HTR-8/SVneo (cell line): ENCODE results near the gene KIF26A.

Source experiments
- DNase-seq: peaks from one replicate; pipeline ENCODE4 v3.0.0; 2011; ENCODE audit warnings: low spot score, mixed read lengths; ENCODE audit not compliant: insufficient read length
- FAIRE-seq: peaks from 2 replicates; lab custom pipeline; 2011; peaks lifted over from hg19 to GRCh38; lab: Jason Lieb, UNC

The KIF26A gene

DNA sequence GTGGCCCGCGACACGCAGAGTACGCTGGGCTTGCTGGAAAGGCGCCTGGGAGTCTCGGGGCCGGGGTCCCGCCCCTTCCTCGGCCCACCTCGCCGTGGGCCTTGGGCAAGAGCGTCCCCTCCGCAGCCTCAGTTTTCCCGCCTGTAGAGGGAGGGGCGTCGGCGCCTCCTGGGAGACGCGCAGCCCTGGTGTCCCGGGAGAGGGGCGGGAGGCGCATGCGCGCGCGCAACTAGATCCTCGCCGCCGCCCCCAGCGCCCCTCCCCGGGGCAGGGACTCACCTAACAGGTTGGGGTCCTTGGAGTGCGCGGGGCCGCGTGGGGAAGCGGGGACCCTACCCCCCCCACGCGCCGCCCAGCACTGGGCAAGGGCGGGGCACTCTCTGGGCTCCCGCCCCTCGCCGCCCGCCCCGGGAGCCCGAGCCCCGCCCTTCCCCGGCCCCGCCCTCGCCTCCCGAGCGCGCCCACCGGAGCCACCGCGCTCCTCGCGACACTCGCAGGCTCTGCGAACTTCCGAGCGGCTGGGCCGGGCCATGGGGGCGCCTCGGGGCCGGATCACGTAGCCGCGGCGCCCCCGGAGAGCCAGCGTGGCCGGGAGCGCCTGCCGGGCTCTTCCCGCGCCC lies at the start of gene KIF26A:
TSS of gene KIF26A (plus strand) at position 490 of the 620 bp plus-strand sequence. CDS start 136 bp downstream, outside the sequence.
- DNase-seq (peak; percentile 86), FAIRE-seq (no peak)

DNA sequence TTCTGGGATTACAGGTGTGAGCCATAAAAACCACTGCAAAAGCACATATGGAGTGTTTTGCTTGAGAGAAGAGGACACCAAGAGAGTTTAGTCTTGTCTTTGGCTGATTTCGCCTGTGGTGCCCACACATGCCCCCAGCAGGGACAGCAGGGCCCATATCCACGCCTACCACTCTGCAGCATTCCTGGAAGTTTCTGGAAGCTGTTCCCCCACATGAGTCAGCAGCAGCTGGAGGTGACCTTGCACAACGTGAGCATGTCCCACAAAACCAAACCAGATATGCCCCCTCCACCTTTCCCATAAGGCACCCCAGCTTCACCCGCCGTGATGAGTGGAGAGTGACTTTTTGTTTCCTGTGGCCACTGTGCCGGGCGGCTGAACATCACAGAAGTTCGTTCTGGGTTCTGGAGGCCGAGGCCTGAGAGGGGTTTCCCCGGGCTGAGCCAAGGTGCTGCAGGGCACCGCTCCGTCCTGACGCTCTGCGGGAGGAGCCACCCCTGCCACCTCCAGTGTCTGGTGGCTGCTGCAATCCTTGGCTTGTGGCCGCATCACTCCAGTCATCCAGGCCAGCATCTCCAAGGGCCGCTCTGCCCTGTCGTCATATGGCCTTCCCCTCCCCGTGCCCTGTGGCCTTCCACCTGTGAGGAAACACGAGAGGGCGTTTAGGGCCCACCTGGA lies 48.2 kb upstream of the KIF26A start:
- FAIRE-seq (no peak), DNase-seq (no peak)

DNA sequence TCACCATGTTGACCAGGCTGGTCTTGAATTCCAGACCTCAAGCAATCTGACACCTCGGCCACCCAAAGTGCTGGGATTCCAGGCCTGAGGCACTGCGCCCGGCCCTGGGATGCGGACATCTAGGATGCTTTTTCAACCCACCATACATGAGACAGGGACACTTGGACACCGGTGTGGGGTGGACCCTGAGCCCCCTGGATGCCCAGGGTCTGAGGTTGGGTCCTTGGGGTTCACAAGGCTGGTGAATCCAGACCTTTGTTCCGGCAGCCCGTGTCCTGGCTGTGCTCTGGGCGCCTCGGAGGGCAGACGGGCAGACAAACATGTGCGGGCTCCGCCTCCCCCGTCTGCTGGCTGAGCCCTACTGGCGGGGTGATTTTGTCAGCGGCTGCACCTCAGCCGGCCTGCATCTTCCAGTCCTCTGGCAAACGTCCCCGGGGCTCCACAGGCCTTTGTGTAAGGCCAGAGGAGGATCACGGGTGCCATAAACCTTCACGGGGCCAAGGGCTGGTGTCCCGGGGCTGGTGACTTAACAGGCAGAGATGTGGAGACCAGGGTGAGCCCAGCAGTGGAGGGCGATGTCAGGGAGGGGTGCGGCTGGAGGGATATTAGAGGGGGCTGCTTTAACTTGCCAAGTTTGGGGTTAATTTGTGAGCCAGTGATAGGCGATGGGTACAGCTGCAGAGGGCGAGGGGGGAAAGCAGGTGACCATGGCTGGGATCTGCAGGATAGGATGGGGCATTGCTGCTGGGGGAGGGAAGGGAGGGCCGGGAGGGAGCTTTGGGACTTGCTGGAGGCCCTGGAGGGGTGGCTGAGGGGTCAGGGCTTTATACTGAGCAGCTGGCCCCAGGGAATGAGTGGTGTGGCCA lies 47.1 kb upstream of the KIF26A start:
- FAIRE-seq (no peak), DNase-seq (no peak)

DNA sequence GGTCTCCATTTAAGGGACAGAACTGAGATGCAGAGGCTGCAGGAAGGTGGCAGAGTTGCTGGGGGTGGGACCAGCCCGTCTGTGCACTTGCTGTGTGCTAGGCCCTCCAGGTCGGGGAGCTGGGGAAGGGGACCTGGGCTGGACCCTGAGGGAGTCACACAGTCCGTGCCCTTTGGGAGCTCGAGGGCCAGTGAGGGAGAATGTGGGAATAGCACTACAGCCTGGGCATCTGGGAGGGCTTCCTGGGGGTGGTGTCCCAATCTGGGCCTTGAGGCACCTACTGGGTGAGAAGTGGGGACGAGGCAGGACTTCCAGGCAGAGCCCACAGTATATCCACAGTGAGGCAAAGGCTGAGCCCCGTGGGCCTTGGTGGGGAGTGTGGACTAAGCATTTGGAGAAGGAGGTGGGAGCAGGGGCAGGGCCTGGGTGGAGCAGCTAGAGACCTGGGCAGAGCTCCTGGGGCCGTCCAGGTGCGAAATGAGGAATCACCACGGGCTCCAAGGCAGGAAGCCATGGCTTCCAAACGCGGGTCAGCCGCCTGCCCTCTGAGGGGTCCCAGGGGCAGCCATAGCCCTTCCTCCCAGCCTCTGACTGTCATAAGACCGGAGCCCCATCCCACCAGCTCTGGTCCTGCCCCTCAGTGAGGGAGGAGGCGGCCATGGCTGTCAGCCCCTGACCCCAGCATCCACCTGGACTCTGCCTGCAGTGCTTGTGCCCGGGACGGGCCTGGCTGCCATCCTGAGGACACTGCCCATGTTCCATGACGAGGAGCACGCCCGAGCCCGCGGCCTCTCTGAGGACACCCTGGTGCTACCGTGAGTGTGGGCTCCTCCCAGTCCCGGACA lies 46.2 kb upstream of the KIF26A start:
- DNase-seq (no peak), FAIRE-seq (no peak)

DNA sequence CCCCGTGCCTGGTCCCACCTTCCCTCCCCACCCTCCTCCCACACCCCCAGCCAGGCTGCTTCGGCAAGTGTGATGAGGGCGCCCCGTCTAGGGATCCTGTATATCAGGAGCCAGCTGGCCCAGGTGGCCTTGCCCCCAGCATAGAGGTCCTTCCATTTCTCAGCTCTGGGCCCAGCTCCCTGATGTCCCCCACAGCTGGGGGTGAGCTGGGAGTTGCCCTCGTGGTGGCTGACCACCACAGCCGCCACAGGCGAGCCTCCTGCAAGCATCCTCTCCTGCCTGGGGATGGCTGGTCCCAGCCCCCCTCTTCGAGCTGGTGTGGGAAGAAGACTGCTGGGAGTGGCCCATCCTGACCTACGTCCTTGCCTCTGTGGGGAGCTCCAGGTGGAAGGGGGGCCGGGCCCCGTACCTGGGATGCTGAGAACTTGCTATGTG lies 45.4 kb upstream of the KIF26A start:
- FAIRE-seq (no peak), DNase-seq (no peak)

DNA sequence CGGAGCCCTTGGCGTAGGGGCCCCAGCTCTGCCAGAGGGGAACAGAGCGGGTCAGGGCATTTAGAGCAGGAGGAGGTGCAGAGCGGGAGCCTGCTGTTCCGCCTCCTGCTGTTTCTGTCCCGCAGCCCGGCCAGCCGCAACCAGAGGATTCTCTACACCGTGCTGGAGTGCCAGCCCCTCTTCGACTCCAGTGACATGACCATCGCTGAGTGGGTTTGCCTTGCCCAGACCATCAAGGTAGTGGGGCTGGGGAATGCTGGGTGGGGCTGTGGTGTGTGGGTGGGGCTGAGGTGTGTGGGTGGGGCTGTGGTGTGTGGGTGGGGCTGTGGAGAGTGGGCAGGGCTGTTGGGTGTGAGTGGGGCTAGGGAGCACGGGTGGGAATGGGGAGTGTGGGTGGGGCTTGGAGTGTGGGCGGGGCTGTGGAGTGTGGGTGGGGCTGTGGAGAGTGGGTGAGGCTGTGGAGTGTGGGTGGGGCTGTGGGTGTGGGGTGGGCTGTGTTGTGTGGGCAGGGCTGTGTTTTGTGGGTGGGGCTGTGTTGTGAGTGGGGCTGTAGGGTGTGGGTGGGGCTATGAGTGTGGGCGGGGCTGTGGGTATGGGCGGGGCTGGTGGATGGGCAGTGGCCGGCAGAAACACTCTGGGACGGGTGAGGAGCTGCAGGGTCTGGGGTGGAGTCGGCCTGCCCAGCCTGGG lies 44.9 kb upstream of the KIF26A start:
- FAIRE-seq (no peak), DNase-seq (no peak)

DNA sequence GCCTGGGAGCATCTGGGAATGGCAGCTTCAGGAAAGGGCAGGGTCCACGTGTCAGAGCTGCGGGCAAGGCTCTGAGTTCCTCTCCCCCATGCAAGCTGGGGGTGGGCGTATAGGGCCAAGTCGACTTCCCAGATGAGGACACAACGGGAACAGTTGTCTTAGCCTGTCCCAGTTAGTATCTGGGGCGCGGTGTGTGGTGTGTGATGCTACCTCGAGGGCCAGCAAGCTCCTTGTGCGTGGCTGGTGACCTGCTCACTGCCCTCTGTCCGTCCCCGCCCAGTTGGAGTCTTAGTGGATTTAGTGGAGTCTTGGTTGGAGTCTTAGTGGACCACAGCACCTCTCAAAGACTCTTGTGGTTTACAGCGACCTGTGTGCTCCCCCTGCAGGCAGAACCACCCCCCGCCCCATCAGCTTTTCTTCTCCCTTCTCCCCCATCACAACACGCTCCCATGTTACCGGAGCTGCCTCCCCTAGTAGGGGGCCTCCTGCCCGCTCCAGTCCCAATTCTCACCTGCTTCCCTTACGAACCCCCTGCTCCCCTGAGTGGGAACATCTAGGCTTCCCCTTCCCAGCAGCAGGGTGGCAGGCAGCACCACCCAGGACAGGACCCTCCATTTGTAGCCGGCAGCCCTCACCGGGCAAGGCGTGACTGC lies 44.2 kb upstream of the KIF26A start:
- no peak for FAIRE-seq
- no peak for DNase-seq

DNA sequence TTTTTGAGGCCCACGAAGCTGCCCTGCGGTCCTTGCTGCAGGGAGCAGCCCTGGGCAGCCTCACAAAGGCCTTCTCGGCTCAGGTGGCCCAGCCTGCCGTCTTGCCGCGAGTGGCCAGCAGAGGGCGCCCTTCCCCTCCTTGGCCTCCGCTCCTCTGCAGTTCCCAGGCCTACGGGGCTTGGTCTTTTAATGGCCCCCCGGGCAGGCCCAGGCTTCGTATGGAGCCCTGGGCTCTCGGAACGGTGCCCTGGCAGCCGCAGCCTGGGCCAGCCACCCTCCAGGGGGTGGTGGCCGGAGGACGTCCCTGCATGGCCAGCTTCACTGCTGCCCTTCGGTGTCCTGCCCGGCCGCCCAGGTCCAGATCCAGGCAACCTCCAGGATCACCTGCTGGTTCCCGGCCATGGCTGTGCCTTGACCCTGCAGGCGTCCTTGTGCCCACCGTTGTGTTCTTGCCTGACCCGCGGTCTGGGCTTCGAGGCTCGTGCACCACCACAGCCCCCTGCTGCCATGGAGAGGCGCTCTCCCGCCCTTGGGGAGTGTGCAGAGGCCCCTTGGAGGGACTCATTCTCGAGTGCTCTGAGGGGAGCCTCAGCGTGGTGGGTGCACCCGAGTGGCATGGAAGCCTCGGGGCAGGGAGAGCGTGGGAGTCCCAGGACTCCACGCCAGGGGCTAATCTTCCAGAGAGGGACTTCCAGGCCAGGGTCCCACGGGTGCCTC lies 43.5 kb upstream of the KIF26A start:
- DNase-seq: peak; percentile 72
- FAIRE-seq: peak; percentile 38

DNA sequence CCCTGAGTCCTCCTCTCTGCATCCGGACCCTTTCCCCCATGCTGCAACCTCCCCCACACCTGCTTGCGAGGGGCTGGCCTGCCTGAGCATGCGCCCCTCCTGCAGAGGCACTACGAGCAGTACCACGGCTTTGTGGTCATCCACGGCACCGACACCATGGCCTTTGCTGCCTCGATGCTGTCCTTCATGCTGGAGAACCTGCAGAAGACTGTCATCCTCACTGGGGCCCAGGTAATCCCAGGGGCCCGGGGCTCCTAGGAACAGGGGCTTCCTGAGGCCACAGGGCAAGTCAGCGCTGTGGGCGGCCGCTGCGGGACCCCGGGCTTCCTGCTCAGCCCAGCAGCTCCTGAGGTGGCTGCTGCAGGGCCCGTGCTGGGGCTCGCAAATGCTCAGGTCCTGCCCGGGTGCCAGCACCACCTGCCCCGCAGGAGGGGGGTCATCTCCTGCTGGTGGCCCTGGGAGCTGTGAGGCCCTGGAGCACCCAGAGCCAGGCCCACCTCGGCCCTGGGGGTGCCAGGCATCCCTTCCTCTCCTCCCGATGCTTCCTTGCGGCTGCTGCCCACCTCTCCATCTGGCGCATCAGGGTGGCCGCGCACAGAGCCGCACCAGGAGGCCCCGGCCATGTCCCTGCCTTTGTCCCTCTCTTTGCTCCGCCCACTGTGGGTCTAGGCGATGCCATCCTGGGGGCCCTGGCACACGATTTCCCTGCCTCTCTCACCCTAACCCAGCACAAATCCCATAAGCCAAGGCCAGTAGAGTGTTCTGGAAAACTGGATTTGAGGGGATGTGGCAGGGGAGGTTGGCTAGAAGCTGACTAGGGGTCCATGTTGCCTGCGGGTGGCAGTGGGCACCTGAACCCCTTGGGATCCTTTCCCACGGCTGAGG lies 42.7 kb upstream of the KIF26A start:
- no peak for DNase-seq
- no peak for FAIRE-seq

DNA sequence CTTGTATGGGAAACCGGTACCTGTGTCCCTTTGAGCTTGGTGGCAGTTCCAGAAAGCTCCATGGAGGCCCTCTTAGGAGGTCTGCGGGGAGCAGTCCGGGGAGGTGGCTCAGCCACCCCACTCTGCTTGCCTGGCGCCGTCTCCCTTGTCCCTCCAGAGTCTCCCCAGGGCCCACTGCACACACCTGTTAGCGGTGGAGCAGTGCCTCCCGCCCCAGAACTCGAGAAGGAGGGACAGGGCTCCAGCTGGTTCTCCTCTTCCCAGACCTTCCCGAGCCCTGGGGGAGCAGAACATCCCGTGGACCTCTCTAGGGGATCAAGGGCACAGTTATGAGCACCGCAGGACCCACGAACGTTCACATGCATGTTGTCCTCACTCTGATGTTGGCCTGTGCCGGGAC lies 42.1 kb upstream of the KIF26A start:
- no peak for FAIRE-seq
- no peak for DNase-seq

DNA sequence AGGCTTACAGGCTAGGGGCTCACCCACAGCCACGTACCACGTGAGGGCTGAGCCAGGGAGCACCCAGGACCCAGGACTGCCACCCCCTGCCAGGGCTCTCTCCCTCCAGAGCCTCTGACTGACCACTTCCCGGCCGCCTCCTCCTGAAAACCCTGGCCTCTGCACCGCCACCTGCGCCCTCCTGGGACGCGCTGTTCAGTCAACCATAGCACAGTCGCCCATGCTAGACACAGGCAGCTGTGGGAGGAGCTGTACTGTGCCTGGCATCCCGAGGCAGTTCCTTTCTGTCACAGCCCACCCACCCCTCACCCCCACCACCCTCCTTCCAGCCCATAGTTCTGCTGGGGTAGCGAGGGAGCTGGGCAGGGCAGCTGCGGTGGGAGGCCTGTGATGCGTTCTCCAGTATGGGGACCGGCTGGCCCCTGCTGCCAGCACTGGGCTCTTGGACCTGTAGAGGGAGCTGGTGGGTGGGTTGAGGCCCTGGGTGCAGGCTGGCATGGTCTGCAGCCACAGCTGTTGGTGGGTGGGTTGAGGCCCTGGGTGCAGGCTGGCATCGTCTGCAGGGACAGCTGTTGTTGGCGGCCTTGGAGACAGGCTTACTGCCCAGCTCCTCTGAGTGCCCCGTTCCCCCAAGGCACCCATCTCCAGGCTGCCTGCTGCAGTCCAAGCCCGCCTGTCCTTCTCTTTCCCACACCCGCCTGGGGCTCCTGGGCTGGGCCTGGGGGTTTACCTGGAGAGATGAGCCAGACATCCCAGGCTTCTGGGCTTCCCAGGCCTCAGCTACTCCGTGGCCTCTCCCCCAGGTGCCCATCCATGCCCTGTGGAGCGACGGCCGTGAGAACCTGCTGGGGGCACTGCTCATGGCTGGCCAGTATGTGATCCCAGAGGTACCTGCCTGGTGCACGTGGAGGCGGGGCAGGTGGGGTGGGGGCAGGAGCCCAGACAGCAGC lies 41.4 kb upstream of the KIF26A start:
- DNase-seq (no peak), FAIRE-seq (no peak)

DNA sequence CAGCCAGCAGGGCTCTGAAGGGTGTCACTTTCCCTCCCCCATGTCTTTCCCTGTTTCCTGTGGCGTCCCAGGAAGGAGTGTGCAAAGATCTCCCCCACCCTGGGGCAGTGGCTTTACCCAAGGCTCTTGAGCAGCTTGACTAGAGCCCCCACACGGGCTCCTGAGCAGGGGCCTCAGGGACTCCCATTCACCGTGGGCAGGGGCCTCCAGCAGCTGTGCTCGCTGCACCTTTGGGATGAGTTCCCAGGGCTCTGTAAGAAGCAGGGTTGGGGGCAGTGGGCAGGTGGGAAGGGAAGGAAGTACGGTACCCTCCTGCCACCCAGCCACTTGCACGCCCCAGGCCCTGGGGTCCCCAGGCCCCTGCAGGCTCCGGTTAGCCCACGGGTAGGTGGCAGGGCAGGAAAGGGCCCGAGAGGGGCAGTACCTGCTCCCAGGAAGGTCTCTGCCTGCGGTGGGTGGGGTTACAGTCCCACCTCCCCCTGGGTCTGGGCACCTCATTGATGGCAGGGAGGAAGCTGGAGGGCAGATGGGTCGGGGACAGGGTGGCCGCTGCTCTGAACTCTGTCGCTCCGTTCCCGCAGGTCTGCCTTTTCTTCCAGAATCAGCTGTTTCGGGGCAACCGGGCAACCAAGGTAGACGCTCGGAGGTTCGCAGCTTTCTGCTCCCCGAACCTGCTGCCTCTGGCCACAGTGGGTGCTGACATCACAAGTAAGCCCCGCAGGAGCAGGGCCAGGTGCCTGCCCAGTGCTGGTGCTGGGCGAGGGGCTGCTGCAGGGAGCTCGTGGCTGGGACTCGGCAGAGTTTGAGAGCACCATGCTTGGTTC lies 39.9 kb upstream of the KIF26A start:
- no peak for FAIRE-seq
- no peak for DNase-seq

DNA sequence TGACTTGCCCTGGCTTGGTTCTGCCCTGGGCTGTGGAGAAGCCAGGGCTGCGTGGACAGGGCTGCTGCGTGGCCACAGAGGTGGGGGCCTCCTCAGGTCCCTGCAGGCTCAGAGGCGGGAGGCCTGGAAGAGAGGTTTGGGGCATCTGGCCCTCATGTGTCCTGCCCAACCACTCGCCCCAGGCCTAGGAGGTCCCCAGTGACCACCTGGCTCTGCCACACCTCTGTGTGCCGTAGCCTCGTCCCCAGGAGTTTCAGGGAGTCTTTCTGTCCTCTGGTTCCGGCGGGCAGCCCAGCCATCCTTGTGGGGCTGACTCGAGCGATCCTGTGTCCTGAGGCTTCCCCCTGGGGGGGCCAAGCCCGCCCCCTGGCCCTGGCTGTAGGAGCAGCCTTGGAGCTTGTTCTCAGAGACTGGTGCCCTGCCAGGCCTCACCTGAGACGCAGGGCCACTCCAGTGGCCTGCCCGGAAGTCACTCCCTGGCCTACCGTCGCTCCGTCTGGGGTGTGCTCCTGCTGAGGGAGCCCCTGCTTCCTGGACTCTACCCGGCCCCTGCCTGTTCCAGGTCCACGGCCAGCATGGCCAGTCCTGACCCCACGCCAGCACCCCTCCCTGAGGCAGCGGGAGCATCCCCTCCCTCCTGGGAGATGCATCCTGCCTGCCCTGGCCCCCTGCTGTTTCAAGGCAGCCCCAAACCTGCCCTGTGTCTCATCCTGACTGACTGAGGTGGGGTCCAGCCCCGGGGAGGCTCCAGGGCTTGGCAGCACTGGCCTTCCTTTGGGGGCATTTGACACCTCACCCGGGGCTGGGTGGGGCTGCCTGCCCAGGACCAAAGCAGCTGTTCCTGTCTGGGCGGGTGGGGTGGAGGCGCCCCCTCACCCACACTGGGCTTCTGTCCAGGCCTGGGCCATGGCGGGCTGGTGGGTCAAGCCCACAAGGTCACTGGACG lies 39.0 kb upstream of the KIF26A start:
- no peak for FAIRE-seq

More for the DNA sequence above, 39.0 kb upstream of the KIF26A start:
- no peak for DNase-seq
